SK-N-SH treated with all-trans-retinoic acid at 6 μM for 48 hours (cell line): Measurements from ENCODE around the gene LRRC52.

ENCODE experiments used
- ATAC-seq: fragments of 200-7000 bp; cut with Tn5 transposase; 3 replicates; pipeline ENCODE4 v1.9.1; 2020; ENCODE audit warnings: mild to moderate bottlenecking, moderate library complexity
- ARNTL ChIP-seq: fragments of 450-650 bp; formaldehyde crosslinking; IDR thresholded peaks from 2 replicates; pipeline ENCODE4 v1.5.0; 2020; ENCODE audit warnings: low read depth, mild to moderate bottlenecking, moderate library complexity, borderline replicate concordance
- BACH2 ChIP-seq: fragments of 250-450 bp; sonication (Bioruptor Pico); IDR thresholded peaks from 2 replicates; pipeline ENCODE4 v1.9.0; 2021; ENCODE audit warnings: mild to moderate bottlenecking, borderline replicate concordance
- CREB5 ChIP-seq: fragments of 250-450 bp; sonication (Bioruptor Pico); IDR thresholded peaks from 2 replicates; pipeline ENCODE4 v1.5.1; 2020; ENCODE audit warnings: low read depth, mild to moderate bottlenecking, moderate library complexity
- CSDC2 ChIP-seq: fragments of 250-450 bp; sonication (Bioruptor Pico); IDR thresholded peaks from 2 replicates; pipeline ENCODE4 v1.5.0; 2020; ENCODE audit warnings: mild to moderate bottlenecking, moderate library complexity
- CSRNP3 ChIP-seq: fragments of 250-450 bp; sonication (Bioruptor Pico); IDR thresholded peaks from 2 replicates; pipeline ENCODE4 v1.5.1; 2021; ENCODE audit warnings: mild to moderate bottlenecking, moderate library complexity
- ESRRG ChIP-seq: fragments of 250-450 bp; sonication (Bioruptor Pico); IDR thresholded peaks from 2 replicates; pipeline ENCODE4 v1.6.1; 2021; ENCODE audit warnings: mild to moderate bottlenecking
- GLIS3 ChIP-seq: fragments of 250-450 bp; sonication (Bioruptor Pico); IDR thresholded peaks from 2 replicates; pipeline ENCODE4 v1.5.0; 2020; ENCODE audit warnings: mild to moderate bottlenecking, moderate library complexity
- ISL1 ChIP-seq: fragments of 250-450 bp; sonication (Bioruptor Pico); IDR thresholded peaks from 2 replicates; pipeline ENCODE4 v2.1.2; 2022; ENCODE audit warnings: mild to moderate bottlenecking, moderate library complexity
- OSR1 ChIP-seq: fragments of 250-450 bp; sonication (Bioruptor Pico); IDR thresholded peaks from 2 replicates; pipeline ENCODE4 v1.8.0; 2022; ENCODE audit warnings: moderate library complexity, mild to moderate bottlenecking, inconsistent platforms
- POU6F1 ChIP-seq: fragments of 250-450 bp; sonication (Bioruptor Pico); IDR thresholded peaks from 2 replicates; pipeline ENCODE4 v1.8.0; 2021; ENCODE audit warnings: low read depth, mild to moderate bottlenecking, moderate library complexity, borderline replicate concordance
- PPARA ChIP-seq: fragments of 250-450 bp; sonication (Bioruptor Pico); IDR thresholded peaks from 2 replicates; pipeline ENCODE4 v1.5.0; 2020; ENCODE audit warnings: mild to moderate bottlenecking, borderline replicate concordance
- RARB ChIP-seq: fragments of 250-450 bp; sonication (Bioruptor Pico); IDR thresholded peaks from 2 replicates; pipeline ENCODE4 v1.8.0; 2021; ENCODE audit warnings: mild to moderate bottlenecking, moderate library complexity
- SNAI2 ChIP-seq: fragments of 250-450 bp; sonication (Bioruptor Pico); IDR thresholded peaks from 2 replicates; pipeline ENCODE4 v1.5.0; 2020; ENCODE audit warnings: mild to moderate bottlenecking, moderate library complexity
- TOX ChIP-seq: fragments of 250-450 bp; sonication (Bioruptor Pico); IDR thresholded peaks from 2 replicates; pipeline ENCODE4 v1.8.0; 2021; ENCODE audit warnings: mild to moderate bottlenecking, moderate library complexity, borderline replicate concordance
- ZC3H10 ChIP-seq: fragments of 250-450 bp; sonication (Bioruptor Pico); IDR thresholded peaks from 2 replicates; pipeline ENCODE4 v1.5.1; 2021; ENCODE audit warnings: mild to moderate bottlenecking, moderate library complexity
- ZFP3 ChIP-seq: fragments of 250-450 bp; sonication (Bioruptor Pico); IDR thresholded peaks from 2 replicates; pipeline ENCODE4 v1.5.0; 2020; ENCODE audit warnings: mild to moderate bottlenecking, moderate library complexity
- ZFP30 ChIP-seq: fragments of 450-650 bp; formaldehyde crosslinking; IDR thresholded peaks from 2 replicates; pipeline ENCODE4 v1.5.0; 2022; ENCODE audit warnings: mild to moderate bottlenecking, moderate library complexity
- ZNF565 ChIP-seq: fragments of 450-650 bp; formaldehyde crosslinking; conservative IDR thresholded peaks from 2 replicates; pipeline ENCODE4 v1.5.0; 2020; ENCODE audit warnings: low read depth, mild to moderate bottlenecking, moderate library complexity
- ZNF70 ChIP-seq: fragments of 450-650 bp; formaldehyde crosslinking; IDR thresholded peaks from 2 replicates; pipeline ENCODE4 v1.5.0; 2020; ENCODE audit warnings: mild to moderate bottlenecking, moderate library complexity
- ZNF8 ChIP-seq: fragments of 450-650 bp; formaldehyde crosslinking; IDR thresholded peaks from 2 replicates; pipeline ENCODE4 v1.5.0; 2020; ENCODE audit warnings: mild to moderate bottlenecking, moderate library complexity
- TF ChIP-seq, protein P1 (sequence below): fragments of 250-450 bp; sonication (Bioruptor Pico); IDR thresholded peaks from 2 replicates; pipeline ENCODE4 v1.8.0; 2020; ENCODE audit warnings: mild to moderate bottlenecking, moderate library complexity, borderline replicate concordance
- TF ChIP-seq, protein P2 (sequence below): fragments of 250-450 bp; sonication (Bioruptor Pico); IDR thresholded peaks from 2 replicates; pipeline ENCODE4 v1.5.0; 2020; ENCODE audit warnings: mild to moderate bottlenecking, moderate library complexity

LRRC52 gene

DNA sequence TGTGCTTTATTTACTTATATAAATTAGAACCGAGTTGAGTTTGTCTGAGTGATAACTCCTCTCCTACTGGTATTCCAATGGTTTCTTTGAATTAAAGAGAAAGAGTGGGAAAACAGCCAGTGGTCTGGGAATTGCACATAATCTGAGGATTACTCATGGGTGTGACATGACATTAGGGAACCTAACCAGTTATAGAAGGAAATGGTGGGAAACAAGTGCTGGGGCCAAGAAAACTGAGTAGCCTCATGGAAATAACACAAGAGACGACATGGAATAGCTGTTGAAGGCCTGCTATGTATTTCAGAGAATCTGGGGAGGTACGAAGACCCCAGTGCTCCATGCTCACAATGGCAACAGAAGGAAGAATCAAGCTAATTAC lies 41.8 kb upstream of the LRRC52 start (continued):
- TF ChIP-seq PPARA (CRISPR knock-in tag) = no peak
- no peak for TF ChIP-seq ZNF8 (CRISPR knock-in tag)
- TF ChIP-seq, protein P1, sequence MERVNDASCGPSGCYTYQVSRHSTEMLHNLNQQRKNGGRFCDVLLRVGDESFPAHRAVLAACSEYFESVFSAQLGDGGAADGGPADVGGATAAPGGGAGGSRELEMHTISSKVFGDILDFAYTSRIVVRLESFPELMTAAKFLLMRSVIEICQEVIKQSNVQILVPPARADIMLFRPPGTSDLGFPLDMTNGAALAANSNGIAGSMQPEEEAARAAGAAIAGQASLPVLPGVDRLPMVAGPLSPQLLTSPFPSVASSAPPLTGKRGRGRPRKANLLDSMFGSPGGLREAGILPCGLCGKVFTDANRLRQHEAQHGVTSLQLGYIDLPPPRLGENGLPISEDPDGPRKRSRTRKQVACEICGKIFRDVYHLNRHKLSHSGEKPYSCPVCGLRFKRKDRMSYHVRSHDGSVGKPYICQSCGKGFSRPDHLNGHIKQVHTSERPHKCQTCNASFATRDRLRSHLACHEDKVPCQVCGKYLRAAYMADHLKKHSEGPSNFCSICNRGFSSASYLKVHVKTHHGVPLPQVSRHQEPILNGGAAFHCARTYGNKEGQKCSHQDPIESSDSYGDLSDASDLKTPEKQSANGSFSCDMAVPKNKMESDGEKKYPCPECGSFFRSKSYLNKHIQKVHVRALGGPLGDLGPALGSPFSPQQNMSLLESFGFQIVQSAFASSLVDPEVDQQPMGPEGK (CRISPR knock-in tag) = no peak
- TF ChIP-seq GLIS3 (CRISPR knock-in tag) = no peak
- no peak for TF ChIP-seq ESRRG (CRISPR knock-in tag)
- no peak for TF ChIP-seq CSDC2 (CRISPR knock-in tag)
- no peak for TF ChIP-seq ZFP3
- no peak for TF ChIP-seq SNAI2
- TF ChIP-seq CREB5 (CRISPR knock-in tag) = no peak
- TF ChIP-seq, all 23 proteins: peak for 0

DNA sequence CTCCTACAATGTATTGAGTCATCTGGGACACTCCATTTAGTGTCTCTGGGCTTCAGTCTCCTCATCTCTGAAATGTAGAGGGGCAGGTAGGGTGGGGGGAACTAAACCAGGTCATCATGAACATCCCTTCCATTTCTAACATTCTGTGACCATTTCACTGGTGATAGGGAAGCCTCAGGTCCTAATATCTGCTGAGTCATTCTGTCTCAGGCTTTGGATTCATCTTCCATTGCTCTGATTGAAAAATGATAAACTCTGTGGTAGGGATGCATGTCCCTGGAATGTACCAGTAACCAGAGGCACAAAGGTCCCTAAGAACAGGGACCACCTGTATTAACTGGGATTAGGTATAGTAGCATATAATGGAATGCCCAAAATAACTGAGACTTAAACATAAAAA lies 36.2 kb upstream of the LRRC52 start:
- no peak for ATAC-seq
- no peak for TF ChIP-seq OSR1 (CRISPR knock-in tag)
- TF ChIP-seq ZNF70 (CRISPR knock-in tag) = no peak
- no peak for TF ChIP-seq SNAI2
- TF ChIP-seq, protein P1 (CRISPR knock-in tag) = no peak
- TF ChIP-seq ISL1 = no peak
- TF ChIP-seq ZFP3 = no peak
- no peak for TF ChIP-seq ZC3H10
- TF ChIP-seq CSRNP3 (CRISPR knock-in tag) = no peak
- no peak for TF ChIP-seq TOX
- no peak for TF ChIP-seq POU6F1
- no peak for TF ChIP-seq GLIS3 (CRISPR knock-in tag)
- no peak for TF ChIP-seq CSDC2 (CRISPR knock-in tag)
- no peak for TF ChIP-seq ARNTL (CRISPR knock-in tag)
- no peak for TF ChIP-seq ZNF565 (CRISPR knock-in tag)
- no peak for TF ChIP-seq ZFP30
- TF ChIP-seq ZNF8 (CRISPR knock-in tag) = no peak
- TF ChIP-seq, protein P2, sequence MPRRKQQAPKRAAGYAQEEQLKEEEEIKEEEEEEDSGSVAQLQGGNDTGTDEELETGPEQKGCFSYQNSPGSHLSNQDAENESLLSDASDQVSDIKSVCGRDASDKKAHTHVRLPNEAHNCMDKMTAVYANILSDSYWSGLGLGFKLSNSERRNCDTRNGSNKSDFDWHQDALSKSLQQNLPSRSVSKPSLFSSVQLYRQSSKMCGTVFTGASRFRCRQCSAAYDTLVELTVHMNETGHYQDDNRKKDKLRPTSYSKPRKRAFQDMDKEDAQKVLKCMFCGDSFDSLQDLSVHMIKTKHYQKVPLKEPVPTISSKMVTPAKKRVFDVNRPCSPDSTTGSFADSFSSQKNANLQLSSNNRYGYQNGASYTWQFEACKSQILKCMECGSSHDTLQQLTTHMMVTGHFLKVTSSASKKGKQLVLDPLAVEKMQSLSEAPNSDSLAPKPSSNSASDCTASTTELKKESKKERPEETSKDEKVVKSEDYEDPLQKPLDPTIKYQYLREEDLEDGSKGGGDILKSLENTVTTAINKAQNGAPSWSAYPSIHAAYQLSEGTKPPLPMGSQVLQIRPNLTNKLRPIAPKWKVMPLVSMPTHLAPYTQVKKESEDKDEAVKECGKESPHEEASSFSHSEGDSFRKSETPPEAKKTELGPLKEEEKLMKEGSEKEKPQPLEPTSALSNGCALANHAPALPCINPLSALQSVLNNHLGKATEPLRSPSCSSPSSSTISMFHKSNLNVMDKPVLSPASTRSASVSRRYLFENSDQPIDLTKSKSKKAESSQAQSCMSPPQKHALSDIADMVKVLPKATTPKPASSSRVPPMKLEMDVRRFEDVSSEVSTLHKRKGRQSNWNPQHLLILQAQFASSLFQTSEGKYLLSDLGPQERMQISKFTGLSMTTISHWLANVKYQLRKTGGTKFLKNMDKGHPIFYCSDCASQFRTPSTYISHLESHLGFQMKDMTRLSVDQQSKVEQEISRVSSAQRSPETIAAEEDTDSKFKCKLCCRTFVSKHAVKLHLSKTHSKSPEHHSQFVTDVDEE = no peak
- TF ChIP-seq BACH2 = no peak
- no peak for TF ChIP-seq CREB5 (CRISPR knock-in tag)
- no peak for TF ChIP-seq RARB (CRISPR knock-in tag)
